ENCODE data around the gene NWD2.

Gene NWD2

DNA sequence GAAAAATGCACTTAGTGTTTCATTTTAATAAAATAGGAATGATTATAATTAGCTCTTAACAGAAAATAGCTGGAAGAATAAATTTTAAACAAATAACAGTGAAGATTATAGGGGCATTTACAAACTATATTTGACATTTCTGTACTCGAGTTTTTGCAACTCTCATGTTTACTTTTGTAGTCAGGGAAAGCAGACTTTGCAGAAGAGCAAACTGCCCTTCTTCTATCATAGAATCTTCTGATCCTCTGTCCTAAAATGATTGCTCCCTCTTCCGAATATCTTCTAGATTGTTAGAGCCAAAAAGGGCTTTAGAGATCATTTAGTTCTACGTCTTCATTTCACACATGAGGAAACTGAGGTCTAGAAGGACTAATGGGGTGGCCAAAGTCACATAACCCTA lies 222.7 kb downstream of the NWD2 start:
- Histone ChIP-seq H3K9ac (ENCODE audit: low read length) (no peak overlapping the region), H3K4me3 (ENCODE audit: low read length) (no peak overlapping the region), H3K27ac (ENCODE audit: low read depth, low read length) (no peak overlapping the region), H3K36me3 (ENCODE audit: control insufficient read depth, insufficient read depth, low read length) (no peaks in the 10 kb centered on the region), H3K4me1 (ENCODE audit: control insufficient read depth, insufficient read depth, low read length) (no peaks in the 10 kb centered on the region), H3K27me3 (ENCODE audit: control insufficient read depth, insufficient read depth, low read length) (no peaks in the 10 kb centered on the region)

DNA sequence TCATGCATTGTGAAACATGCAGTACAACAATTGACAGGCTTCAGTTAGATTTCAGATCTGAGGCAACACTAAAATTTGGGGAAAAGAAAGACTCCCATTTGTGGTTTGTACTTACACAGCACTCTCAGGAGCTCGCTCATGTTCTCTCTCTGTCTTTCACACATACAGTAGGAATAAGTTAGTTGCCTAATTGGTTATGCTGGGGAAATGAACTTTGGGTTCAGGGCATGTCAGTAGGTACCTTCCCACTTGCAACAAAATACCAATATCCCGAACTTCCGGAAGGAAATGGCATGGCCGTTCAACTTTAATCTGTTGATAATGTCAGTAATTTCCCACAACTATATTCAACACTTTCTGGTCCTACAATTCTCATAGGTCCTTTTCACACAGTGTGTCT lies 223.3 kb downstream of the NWD2 start:
- H3K4me3 ChIP-seq (ENCODE audit: low read length): no peak overlapping the region
- no peak overlapping the region for H3K9ac ChIP-seq (ENCODE audit: low read length)
- H3K36me3 ChIP-seq (ENCODE audit: control insufficient read depth, insufficient read depth, low read length): no peaks in the 10 kb centered on the region
- H3K27ac ChIP-seq (ENCODE audit: low read depth, low read length): no peak overlapping the region
- no peaks in the 10 kb centered on the region for H3K27me3 ChIP-seq (ENCODE audit: control insufficient read depth, insufficient read depth, low read length)
- H3K4me1 ChIP-seq (ENCODE audit: control insufficient read depth, insufficient read depth, low read length): no peaks in the 10 kb centered on the region

DNA sequence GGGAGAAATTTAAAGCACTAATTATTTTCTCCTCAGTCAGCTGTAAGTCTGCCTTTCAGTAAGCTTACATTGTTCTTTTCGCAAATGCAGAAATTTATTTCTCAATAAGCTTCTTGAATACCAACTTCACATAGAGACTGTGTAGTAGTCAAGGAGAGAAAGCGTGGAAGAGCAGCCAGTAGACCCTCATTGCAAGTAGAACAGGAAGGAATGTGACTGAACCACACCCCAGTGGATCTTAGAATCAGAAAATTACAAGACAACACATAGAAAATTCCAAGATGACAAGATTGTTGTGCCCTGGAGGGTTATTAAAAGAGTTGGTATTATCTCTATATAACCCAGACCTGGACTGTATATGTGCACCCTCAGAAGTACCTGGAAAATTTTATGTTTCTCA lies 224.7 kb downstream of the NWD2 start:
- H3K27ac ChIP-seq (ENCODE audit: low read depth, low read length): no peak overlapping the region
- no peaks in the 10 kb centered on the region for H3K4me1 ChIP-seq (ENCODE audit: control insufficient read depth, insufficient read depth, low read length)
- H3K36me3 ChIP-seq (ENCODE audit: control insufficient read depth, insufficient read depth, low read length): no peaks in the 10 kb centered on the region
- no peak overlapping the region for H3K9ac ChIP-seq (ENCODE audit: low read length)
- no peak overlapping the region for H3K4me3 ChIP-seq (ENCODE audit: low read length)
- H3K27me3 ChIP-seq (ENCODE audit: control insufficient read depth, insufficient read depth, low read length): no peaks in the 10 kb centered on the region

- no peak overlapping the region for H3K9ac ChIP-seq (ENCODE audit: low read length)
- H3K27me3 ChIP-seq (ENCODE audit: control insufficient read depth, insufficient read depth, low read length): no peaks in the 10 kb centered on the region
- H3K4me3 ChIP-seq (ENCODE audit: low read length): no peak overlapping the region
- H3K4me1 ChIP-seq (ENCODE audit: control insufficient read depth, insufficient read depth, low read length): no peaks in the 10 kb centered on the region
- H3K36me3 ChIP-seq (ENCODE audit: control insufficient read depth, insufficient read depth, low read length): no peaks in the 10 kb centered on the region
- H3K27ac ChIP-seq (ENCODE audit: low read depth, low read length): no peak overlapping the region
Observed at GRCh38 chr4:37470245-37470644, 225.7 kb downstream of the NWD2 start.

- H3K36me3 ChIP-seq (ENCODE audit: control insufficient read depth, insufficient read depth, low read length): no peaks in the 10 kb centered on the region
- no peaks in the 10 kb centered on the region for H3K27me3 ChIP-seq (ENCODE audit: control insufficient read depth, insufficient read depth, low read length)
- H3K4me1 ChIP-seq (ENCODE audit: control insufficient read depth, insufficient read depth, low read length): no peaks in the 10 kb centered on the region
- no peak overlapping the region for H3K9ac ChIP-seq (ENCODE audit: low read length)
- H3K4me3 ChIP-seq (ENCODE audit: low read length): no peak overlapping the region
- no peak overlapping the region for H3K27ac ChIP-seq (ENCODE audit: low read depth, low read length)
Observed at GRCh38 chr4:37471093-37471492, 226.6 kb downstream of the NWD2 start.

DNA sequence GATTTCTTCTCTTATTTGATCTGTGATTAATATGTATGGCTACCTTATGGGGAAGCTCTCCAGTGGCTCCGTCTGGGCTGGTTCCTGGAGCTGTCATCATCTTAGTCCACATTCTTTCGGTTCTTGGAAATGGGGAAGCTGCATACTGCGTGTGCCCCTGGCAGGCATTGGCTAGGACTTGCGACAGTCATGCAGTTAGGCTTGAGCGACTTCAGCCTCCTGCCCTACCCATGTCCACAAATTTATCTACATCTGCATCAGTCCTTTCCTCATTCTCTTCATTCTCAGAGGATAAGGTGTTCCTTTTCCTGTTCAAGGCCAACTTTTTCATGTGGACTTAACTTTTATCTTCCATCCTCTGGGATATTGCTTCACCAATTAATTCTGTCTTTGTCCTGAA lies 227.4 kb downstream of the NWD2 start:
- H3K27me3 ChIP-seq (ENCODE audit: control insufficient read depth, insufficient read depth, low read length): no peaks in the 10 kb centered on the region
- H3K36me3 ChIP-seq (ENCODE audit: control insufficient read depth, insufficient read depth, low read length): no peaks in the 10 kb centered on the region
- no peak overlapping the region for H3K27ac ChIP-seq (ENCODE audit: low read depth, low read length)
- H3K4me3 ChIP-seq (ENCODE audit: low read length): no peak overlapping the region
- no peaks in the 10 kb centered on the region for H3K4me1 ChIP-seq (ENCODE audit: control insufficient read depth, insufficient read depth, low read length)
- H3K9ac ChIP-seq (ENCODE audit: low read length): no peak overlapping the region

DNA sequence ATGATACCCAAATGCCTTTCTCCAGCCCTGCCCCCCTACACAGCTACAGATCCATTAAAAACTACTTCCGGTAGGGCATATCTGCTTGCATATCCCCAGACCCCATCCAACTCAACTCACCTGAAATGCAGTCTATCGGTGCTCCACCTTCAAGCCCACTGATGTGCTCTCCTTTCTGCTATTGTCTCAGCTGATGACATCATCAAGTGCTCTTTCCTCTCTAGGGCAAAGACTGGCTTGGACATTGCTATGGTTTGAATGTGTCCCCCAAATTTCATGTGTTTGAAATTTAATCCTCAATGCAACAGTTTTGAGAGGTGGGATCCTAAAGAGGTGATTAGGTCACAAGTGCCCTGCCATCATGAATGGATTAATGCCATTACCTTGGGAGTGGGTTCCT lies 229.3 kb downstream of the NWD2 start:
- Histone ChIP-seq H3K9ac (ENCODE audit: low read length) (no peak overlapping the region), H3K36me3 (ENCODE audit: control insufficient read depth, insufficient read depth, low read length) (no peaks in the 10 kb centered on the region), H3K4me1 (ENCODE audit: control insufficient read depth, insufficient read depth, low read length) (no peaks in the 10 kb centered on the region), H3K27me3 (ENCODE audit: control insufficient read depth, insufficient read depth, low read length) (no peaks in the 10 kb centered on the region), H3K4me3 (ENCODE audit: low read length) (no peak overlapping the region), H3K27ac (ENCODE audit: low read depth, low read length) (no peak overlapping the region)

DNA sequence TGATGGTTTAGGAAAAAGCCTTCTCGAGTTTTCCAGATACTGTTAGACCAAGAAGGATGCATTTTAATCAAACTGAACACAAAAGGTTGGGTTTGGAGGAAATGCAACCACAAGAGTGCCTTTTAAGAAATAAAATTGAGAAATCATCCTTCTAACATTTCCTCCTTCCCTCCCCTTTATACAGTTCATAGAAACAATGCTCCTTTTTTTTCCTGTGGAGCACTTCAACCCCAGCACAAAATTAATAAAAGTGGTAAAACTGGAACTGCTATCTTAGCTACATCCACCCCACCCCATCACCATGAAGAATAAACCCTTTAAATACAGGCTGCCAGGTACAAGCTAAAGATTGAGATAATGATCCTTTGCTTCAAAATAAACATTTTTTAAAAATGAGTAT lies 230.5 kb downstream of the NWD2 start:
- Histone ChIP-seq H3K36me3 (ENCODE audit: control insufficient read depth, insufficient read depth, low read length) (no peaks in the 10 kb centered on the region), H3K9ac (ENCODE audit: low read length) (no peak overlapping the region), H3K4me3 (ENCODE audit: low read length) (no peak overlapping the region), H3K27ac (ENCODE audit: low read depth, low read length) (no peak overlapping the region), H3K27me3 (ENCODE audit: control insufficient read depth, insufficient read depth, low read length) (no peaks in the 10 kb centered on the region), H3K4me1 (ENCODE audit: control insufficient read depth, insufficient read depth, low read length) (no peaks in the 10 kb centered on the region)

DNA sequence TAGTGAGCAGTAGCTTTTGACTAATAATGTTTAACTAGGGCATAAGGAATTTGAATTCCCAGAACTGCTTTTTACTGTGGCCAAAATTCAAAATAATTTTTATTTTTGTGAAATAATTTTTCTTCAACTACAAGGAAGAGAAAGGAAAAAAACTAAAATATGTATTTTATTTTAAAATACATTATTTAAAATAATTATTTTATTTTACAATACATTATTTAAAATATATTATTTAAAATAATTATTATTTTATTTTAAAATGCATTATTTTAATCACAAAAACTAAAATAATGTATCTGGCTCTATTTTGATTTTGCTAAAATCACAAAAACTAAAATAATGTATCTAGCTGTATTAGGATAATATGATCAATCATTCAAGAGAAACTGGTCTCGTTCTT lies 231.2 kb downstream of the NWD2 start:
- Histone ChIP-seq H3K27me3 (ENCODE audit: control insufficient read depth, insufficient read depth, low read length) (no peaks in the 10 kb centered on the region), H3K36me3 (ENCODE audit: control insufficient read depth, insufficient read depth, low read length) (no peaks in the 10 kb centered on the region), H3K9ac (ENCODE audit: low read length) (no peak overlapping the region), H3K4me3 (ENCODE audit: low read length) (no peak overlapping the region), H3K4me1 (ENCODE audit: control insufficient read depth, insufficient read depth, low read length) (no peaks in the 10 kb centered on the region), H3K27ac (ENCODE audit: low read depth, low read length) (no peak overlapping the region)

- Histone ChIP-seq H3K4me1 (ENCODE audit: control insufficient read depth, insufficient read depth, low read length) (no peaks in the 10 kb centered on the region), H3K36me3 (ENCODE audit: control insufficient read depth, insufficient read depth, low read length) (no peaks in the 10 kb centered on the region), H3K4me3 (ENCODE audit: low read length) (no peak overlapping the region), H3K27me3 (ENCODE audit: control insufficient read depth, insufficient read depth, low read length) (no peaks in the 10 kb centered on the region), H3K27ac (ENCODE audit: low read depth, low read length) (no peak overlapping the region), H3K9ac (ENCODE audit: low read length) (no peak overlapping the region)
Observed at GRCh38 chr4:37476256-37476655, 231.7 kb downstream of the NWD2 start.

DNA sequence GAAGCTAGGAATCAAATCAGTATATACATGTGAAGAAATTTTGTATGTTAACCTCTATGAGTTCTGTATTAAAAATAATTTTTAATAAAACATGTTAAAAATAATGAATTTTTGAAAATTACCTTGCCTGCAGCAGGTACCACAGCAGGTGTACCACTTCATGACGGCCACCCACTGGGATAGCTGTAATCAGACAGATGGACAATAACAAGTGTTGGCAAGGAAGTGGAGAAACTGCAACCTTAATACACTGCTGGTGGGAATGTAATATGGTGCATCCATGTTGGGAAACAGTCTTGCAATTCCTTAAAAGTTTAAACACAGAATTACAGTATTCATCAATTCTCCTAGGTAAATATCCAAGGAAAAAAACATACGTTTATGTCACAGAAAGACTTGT lies 232.1 kb downstream of the NWD2 start:
- H3K4me1 ChIP-seq (ENCODE audit: control insufficient read depth, insufficient read depth, low read length): no peaks in the 10 kb centered on the region
- H3K27ac ChIP-seq (ENCODE audit: low read depth, low read length): no peak overlapping the region
- no peaks in the 10 kb centered on the region for H3K27me3 ChIP-seq (ENCODE audit: control insufficient read depth, insufficient read depth, low read length)
- H3K9ac ChIP-seq (ENCODE audit: low read length): no peak overlapping the region
- no peak overlapping the region for H3K4me3 ChIP-seq (ENCODE audit: low read length)
- no peaks in the 10 kb centered on the region for H3K36me3 ChIP-seq (ENCODE audit: control insufficient read depth, insufficient read depth, low read length)

- no peak overlapping the region for H3K9ac ChIP-seq (ENCODE audit: low read length)
- no peaks in the 10 kb centered on the region for H3K4me1 ChIP-seq (ENCODE audit: control insufficient read depth, insufficient read depth, low read length)
- H3K4me3 ChIP-seq (ENCODE audit: low read length): no peak overlapping the region
- H3K36me3 ChIP-seq (ENCODE audit: control insufficient read depth, insufficient read depth, low read length): no peaks in the 10 kb centered on the region
- no peak overlapping the region for H3K27ac ChIP-seq (ENCODE audit: low read depth, low read length)
- no peaks in the 10 kb centered on the region for H3K27me3 ChIP-seq (ENCODE audit: control insufficient read depth, insufficient read depth, low read length)
Observed at GRCh38 chr4:37477126-37477525, 232.6 kb downstream of the NWD2 start.

GRCh38 chr4:37478151-37478550 lies 233.6 kb downstream of the NWD2 start:
- Histone ChIP-seq H3K27me3 (ENCODE audit: control insufficient read depth, insufficient read depth, low read length) (no peaks in the 10 kb centered on the region), H3K27ac (ENCODE audit: low read depth, low read length) (no peak overlapping the region), H3K4me3 (ENCODE audit: low read length) (no peak overlapping the region), H3K36me3 (ENCODE audit: control insufficient read depth, insufficient read depth, low read length) (no peaks in the 10 kb centered on the region), H3K9ac (ENCODE audit: low read length) (no peak overlapping the region), H3K4me1 (ENCODE audit: control insufficient read depth, insufficient read depth, low read length) (no peaks in the 10 kb centered on the region)

- H3K9ac ChIP-seq (ENCODE audit: low read length): no peak overlapping the region
- H3K27ac ChIP-seq (ENCODE audit: low read depth, low read length): no peak overlapping the region
- no peaks in the 10 kb centered on the region for H3K27me3 ChIP-seq (ENCODE audit: control insufficient read depth, insufficient read depth, low read length)
- no peaks in the 10 kb centered on the region for H3K4me1 ChIP-seq (ENCODE audit: control insufficient read depth, insufficient read depth, low read length)
- no peaks in the 10 kb centered on the region for H3K36me3 ChIP-seq (ENCODE audit: control insufficient read depth, insufficient read depth, low read length)
- H3K4me3 ChIP-seq (ENCODE audit: low read length): no peak overlapping the region
Observed at GRCh38 chr4:37480509-37480908, 236.0 kb downstream of the NWD2 start.
